CD4-positive, alpha-beta T cell (primary cell): ENCODE results near the gene PRSS36. TPM values are rescaled to one million over a fixed set of nuclear protein-coding genes. Genes with fewer than 3 reads are reported as not detected.
"Not testable (repeated sequence)": the region's sequence is repeated elsewhere in the genome, so short reads cannot be mapped to it uniquely, and the experiment has no call there.

ENCODE experiments used
- ATAC-seq: fragments of 200-7000 bp; cut with Tn5 transposase; one replicate; pipeline ENCODE4 v1.10.0; 2022; ENCODE audit warnings: mild to moderate bottlenecking; ENCODE audit not compliant: poor library complexity
- CTCF ChIA-PET: fragments of 350-600 bp; sonication (Branson Sonifier 250); formaldehyde crosslinking; loops from one replicate; lab custom pipeline; 2021; ENCODE audit warnings: antibody characterized with exemption, inconsistent platforms; lab: Charles Lee
- POLR2A ChIA-PET: fragments of 350-600 bp; sonication (Branson Sonifier 250); formaldehyde crosslinking; loops from one replicate; lab custom pipeline; 2021; ENCODE audit warnings: antibody characterized with exemption, inconsistent platforms; lab: Charles Lee
- DNase-seq, 14 experiments: peaks; one replicate each; pipeline ENCODE4 v3.0.0-alpha.2; 2013 to 2020; ENCODE audit warnings: mixed read lengths in 2 of 14
- H3K27ac ChIP-seq, 2 donors: one replicate each; pipeline versions ENCODE4 v1.5.1 to v1.7.0; 2013; ENCODE audit warnings: low read length in 2 of 2, low read depth in 1 of 2, mild to moderate bottlenecking in 1 of 2
- H3K27me3 ChIP-seq, 2 experiments: 1 replicate in 1 of 2; 2 replicates in 1 of 2; pipeline versions ENCODE4 v1.6.1 to v1.7.0; 2013; ENCODE audit warnings: low read length in 2 of 2, control low read depth in 1 of 2, mild to moderate bottlenecking in 1 of 2, moderate library complexity in 1 of 2; ENCODE audit not compliant: insufficient read depth in 2 of 2, control insufficient read depth in 1 of 2
- H3K36me3 ChIP-seq: one replicate; pipeline ENCODE4 v1.6.1; 2013; ENCODE audit warnings: low read length, control low read depth; ENCODE audit not compliant: insufficient read depth
- H3K4me1 ChIP-seq: one replicate; pipeline ENCODE4 v1.6.1; 2013; ENCODE audit warnings: low read length, control low read depth; ENCODE audit not compliant: insufficient read depth
- H3K4me3 ChIP-seq: one replicate; pipeline ENCODE4 v1.5.1; 2013; ENCODE audit warnings: mild to moderate bottlenecking, low read length, moderate library complexity
- H3K9me3 ChIP-seq, 2 experiments: 1 replicate in 1 of 2; 2 replicates in 1 of 2; pipeline versions ENCODE4 v1.6.1 to v1.7.0; 2013; ENCODE audit warnings: low read length in 2 of 2, mild to moderate bottlenecking in 2 of 2, control low read depth in 1 of 2, moderate library complexity in 1 of 2; ENCODE audit not compliant: control insufficient read depth in 1 of 2, insufficient read depth in 1 of 2
- H3K27ac Mint-ChIP-seq: one replicate; pipeline ENCODE4 v1.8.0; 2020; ENCODE audit warnings: mixed read lengths
- H3K27me3 Mint-ChIP-seq: one replicate; pipeline ENCODE4 v1.8.0; 2021; ENCODE audit warnings: mixed read lengths
- H3K36me3 Mint-ChIP-seq: one replicate; pipeline ENCODE4 v1.8.0; 2021; ENCODE audit warnings: low read depth, mixed read lengths
- H3K4me1 Mint-ChIP-seq: one replicate; pipeline ENCODE4 v1.8.0; 2021; ENCODE audit warnings: low read depth, mixed read lengths
- H3K4me3 Mint-ChIP-seq: one replicate; pipeline ENCODE4 v1.8.0; 2020; ENCODE audit warnings: mild to moderate bottlenecking, mixed read lengths
- H3K9me3 Mint-ChIP-seq: one replicate; pipeline ENCODE4 v1.8.0; 2020; ENCODE audit warnings: mixed read lengths
- CTCF ChIP-seq: fragments of 200-600 bp; IDR thresholded peaks from one replicate; pipeline ENCODE4 v1.8.0; 2022; ENCODE audit warnings: antibody characterized with exemption, mild to moderate bottlenecking
- intact Hi-C, 2 experiments: fragments of 100-400 bp; cut with DNase I in 1 of 2; cut with micrococcal nuclease in 1 of 2; formaldehyde crosslinking; loops; one replicate each; pipeline versions ENCODE4 v1.15.1 to v1.9.0; 2023 to 2025; cut with DNase I, micrococcal nuclease
- total RNA-seq, 174 experiments: library from RNA in 2 of 174; stranded (reverse) in 2 of 174; gene quantifications; one replicate each; pipeline ENCODE4 v1.2.3 and lab custom pipeline; 2021 to 2026

Gene PRSS36
- total RNA-seq, 2 experiments from 2014 or later = 0.33 to 0.56 TPM

GRCh38 chr16:31157136-31157535 is 7.3 kb upstream of the PRSS36 start:
- DNase-seq = peak in 1 of 14 experiments; percentile 33
- ATAC-seq = no peak
- TF ChIP-seq CTCF = no peak
- Histone ChIP-seq H3K27me3 (no peaks in the 10 kb centered on the region), H3K4me3 (no peak overlapping the region), H3K27ac (no peak overlapping the region), H3K36me3 (no peaks in the 10 kb centered on the region), H3K9me3 (no peaks in the 10 kb centered on the region), H3K4me1 (peaks cover 9% of the 10 kb centered on the region)
- Mint-ChIP-seq H3K9me3 (no peaks in the 10 kb centered on the region), H3K27ac (no peak overlapping the region), H3K4me1 (peaks cover 5% of the 10 kb centered on the region), H3K36me3 (no peaks in the 10 kb centered on the region), H3K4me3 (peak overlapping the region; percentile 7), H3K27me3 (no peaks in the 10 kb centered on the region)
- ChIA-PET POLR2A (interaction anchor here (0.9 to 3.2 kb wide), 5 partner anchors 15 to 40 kb away, joined by 3 to 23 read pairs (median 6); partner anchors contain the start of genes FUS and KAT8), CTCF (interaction anchor here (0.7 to 1.6 kb wide), 2 partner anchors 15 to 59 kb away, joined by 3 to 7 read pairs; no protein-coding TSS in a partner anchor)
- intact Hi-C loops = no loop called here

GRCh38 chr16:31150976-31151375 is 1.1 kb upstream of the PRSS36 start:
- H3K27ac ChIP-seq, CTCF ChIA-PET, H3K27ac Mint-ChIP-seq: not testable (repeated sequence)

GRCh38 chr16:31149332-31149731 is 534 bp downstream of the PRSS36 start:
- intact Hi-C loops = loop anchor here in 1 of 2 experiments (10.0 kb wide), 1 partner anchor 55 kb away; the partner anchor contains the start of gene PYCARD
- no peak overlapping the region for H3K4me3 ChIP-seq
- H3K27me3 ChIP-seq = no peaks in the 10 kb centered on the region
- peaks cover 8% of the 10 kb centered on the region for H3K27me3 Mint-ChIP-seq
- H3K36me3 Mint-ChIP-seq = no peaks in the 10 kb centered on the region
- H3K4me1 ChIP-seq = peaks cover 3% of the 10 kb centered on the region
- no peak overlapping the region for H3K27ac Mint-ChIP-seq
- DNase-seq (no peak), ATAC-seq (no peak)
- H3K4me3 Mint-ChIP-seq = no peak overlapping the region
- no peak for TF ChIP-seq CTCF
- POLR2A ChIA-PET = no interaction called here
- no peaks in the 10 kb centered on the region for H3K9me3 ChIP-seq
- H3K4me1 Mint-ChIP-seq = no peaks in the 10 kb centered on the region
- no peak overlapping the region for H3K27ac ChIP-seq
- CTCF ChIA-PET = no interaction called here
- H3K36me3 ChIP-seq = no peaks in the 10 kb centered on the region
- H3K9me3 Mint-ChIP-seq = no peaks in the 10 kb centered on the region

More at GRCh38 chr16:31150976-31151375, 1.1 kb upstream of the PRSS36 start:
- H3K27me3 ChIP-seq, H3K4me1 Mint-ChIP-seq, H3K36me3 Mint-ChIP-seq, H3K27me3 Mint-ChIP-seq, intact Hi-C loops, POLR2A ChIA-PET, H3K4me1 ChIP-seq, H3K4me3 Mint-ChIP-seq, H3K4me3 ChIP-seq, DNase-seq, H3K9me3 Mint-ChIP-seq, ATAC-seq, H3K9me3 ChIP-seq, H3K36me3 ChIP-seq: not testable (repeated sequence)

- DNase-seq = no peak
- CTCF ChIA-PET = no interaction called here
These were observed 970 bp downstream of the PRSS36 start for GRCh38 chr16:31148896-31149295.

More at GRCh38 chr16:31148896-31149295, 970 bp downstream of the PRSS36 start:
- peaks cover 3% of the 10 kb centered on the region for H3K4me1 ChIP-seq
- no peaks in the 10 kb centered on the region for H3K36me3 ChIP-seq
- H3K9me3 ChIP-seq = no peaks in the 10 kb centered on the region
- Mint-ChIP-seq H3K4me3 (no peak overlapping the region), H3K27me3 (peaks cover 8% of the 10 kb centered on the region), H3K9me3 (no peaks in the 10 kb centered on the region), H3K27ac (no peak overlapping the region), H3K36me3 (no peaks in the 10 kb centered on the region), H3K4me1 (peaks cover 1% of the 10 kb centered on the region)
- no peaks in the 10 kb centered on the region for H3K27me3 ChIP-seq
- intact Hi-C loops = loop anchor here in 1 of 2 experiments (10.0 kb wide), 1 partner anchor 56 kb away; the partner anchor contains the start of gene PYCARD
- no peak overlapping the region for H3K27ac ChIP-seq
- TF ChIP-seq CTCF = no peak
- POLR2A ChIA-PET = interaction anchor here (1.3 kb wide), 1 partner anchor 31 kb away, joined by 4 read pairs; the partner anchor contains the start of gene FUS
- no peak for ATAC-seq
- H3K4me3 ChIP-seq = no peak overlapping the region
